Parathyroid adenoma (tissue), 2 donors: Measurements from ENCODE around the gene CACNA1C.
A peak's percentile ranks its signal among the peaks of the same experiment; 100 is the strongest.

Experiments used
- H2AFZ ChIP-seq: fragments of 300-600 bp; sonication (generic); one replicate; pipeline ENCODE4 v1.7.0; 2017; ENCODE audit warnings: antibody characterized with exemption, mild to moderate bottlenecking
- H3K27ac ChIP-seq: fragments of 300-600 bp; sonication (generic); one replicate; pipeline ENCODE4 v1.7.0; 2017
- H3K27me3 ChIP-seq: fragments of 300-600 bp; sonication (generic); one replicate; pipeline ENCODE4 v1.7.0; 2017; ENCODE audit warnings: low read length; ENCODE audit not compliant: control insufficient read depth, insufficient read depth
- H3K36me3 ChIP-seq: fragments of 300-600 bp; sonication (generic); one replicate; pipeline ENCODE4 v1.7.0; 2017; ENCODE audit warnings: low read length; ENCODE audit not compliant: control insufficient read depth, insufficient read depth
- H3K4me1 ChIP-seq: fragments of 300-600 bp; sonication (generic); one replicate; pipeline ENCODE4 v1.7.0; 2017; ENCODE audit warnings: control low read depth
- H3K4me2 ChIP-seq: fragments of 300-600 bp; sonication (generic); one replicate; pipeline ENCODE4 v1.7.0; 2017; ENCODE audit warnings: low read length
- H3K4me3 ChIP-seq: fragments of 300-600 bp; sonication (generic); one replicate; pipeline ENCODE4 v1.7.0; 2017; ENCODE audit warnings: low read depth, low read length
- H3K79me2 ChIP-seq: fragments of 300-600 bp; sonication (generic); one replicate; pipeline ENCODE4 v1.7.0; 2017; ENCODE audit warnings: control low read depth
- H3K9ac ChIP-seq: fragments of 300-600 bp; sonication (generic); one replicate; pipeline ENCODE4 v1.7.0; 2017; ENCODE audit warnings: mild to moderate bottlenecking
- H3K9me3 ChIP-seq: fragments of 300-600 bp; sonication (generic); one replicate; pipeline ENCODE4 v1.7.0; 2017; ENCODE audit warnings: low read length; ENCODE audit not compliant: control insufficient read depth
- CTCF ChIP-seq: fragments of 300-600 bp; sonication (generic); IDR thresholded peaks from one replicate; pipeline ENCODE4 v1.7.0; 2017; ENCODE audit warnings: antibody characterized with exemption, mild to moderate bottlenecking
- donor health status: primary hyperparathyroidism.

CACNA1C gene

GRCh38 chr12:2195085-2195484, 142.3 kb downstream of the CACNA1C start:
- Histone ChIP-seq H3K4me2 (no peak overlapping the region), H2AFZ (no peak overlapping the region), H3K79me2 (no peaks in the 10 kb centered on the region), H3K27ac (peak overlapping the region; percentile 12), H3K9ac (no peak overlapping the region), H3K4me1 (no peaks in the 10 kb centered on the region), H3K9me3 (no peaks in the 10 kb centered on the region), H3K36me3 (no peaks in the 10 kb centered on the region), H3K27me3 (no peaks in the 10 kb centered on the region), H3K4me3 (no peak overlapping the region)
- TF ChIP-seq CTCF, result no peak

GRCh38 chr12:2198005-2198501, 145.3 kb downstream of the CACNA1C start:
- no peaks in the 10 kb centered on the region for H3K4me1 ChIP-seq
- no peak overlapping the region for H3K4me3 ChIP-seq
- no peak overlapping the region for H3K9ac ChIP-seq
- no peaks in the 10 kb centered on the region for H3K9me3 ChIP-seq
- H3K27me3 ChIP-seq, result no peaks in the 10 kb centered on the region
- H3K79me2 ChIP-seq, result no peaks in the 10 kb centered on the region
- no peak overlapping the region for H2AFZ ChIP-seq
- no peaks in the 10 kb centered on the region for H3K36me3 ChIP-seq
- no peak overlapping the region for H3K4me2 ChIP-seq
- H3K27ac ChIP-seq, result no peak overlapping the region
- TF ChIP-seq CTCF, result no peak

- TF ChIP-seq CTCF, result no peak
- H3K9ac ChIP-seq, result no peak overlapping the region
- no peak overlapping the region for H3K27ac ChIP-seq
- H3K36me3 ChIP-seq, result no peaks in the 10 kb centered on the region
- H3K4me3 ChIP-seq, result no peak overlapping the region
- no peaks in the 10 kb centered on the region for H3K79me2 ChIP-seq
- no peaks in the 10 kb centered on the region for H3K9me3 ChIP-seq
- H3K4me1 ChIP-seq, result no peaks in the 10 kb centered on the region
- no peaks in the 10 kb centered on the region for H3K27me3 ChIP-seq
- H2AFZ ChIP-seq, result no peak overlapping the region
- H3K4me2 ChIP-seq, result no peak overlapping the region
Measured at GRCh38 chr12:2198542-2198941, 145.8 kb downstream of the CACNA1C start.

- Histone ChIP-seq H3K36me3 (no peaks in the 10 kb centered on the region), H3K9me3 (no peaks in the 10 kb centered on the region), H3K4me1 (no peaks in the 10 kb centered on the region), H3K4me3 (no peak overlapping the region), H2AFZ (no peak overlapping the region), H3K4me2 (no peak overlapping the region), H3K27ac (no peak overlapping the region), H3K9ac (no peak overlapping the region), H3K79me2 (no peaks in the 10 kb centered on the region), H3K27me3 (no peaks in the 10 kb centered on the region)
- no peak for TF ChIP-seq CTCF
Measured at GRCh38 chr12:2205996-2206395, 153.2 kb downstream of the CACNA1C start.

- H3K4me1 ChIP-seq, result no peaks in the 10 kb centered on the region
- H2AFZ ChIP-seq, result no peak overlapping the region
- H3K9ac ChIP-seq, result no peak overlapping the region
- no peak overlapping the region for H3K4me3 ChIP-seq
- H3K4me2 ChIP-seq, result no peak overlapping the region
- H3K79me2 ChIP-seq, result no peaks in the 10 kb centered on the region
- H3K27ac ChIP-seq, result no peak overlapping the region
- no peaks in the 10 kb centered on the region for H3K36me3 ChIP-seq
- H3K9me3 ChIP-seq, result no peaks in the 10 kb centered on the region
- H3K27me3 ChIP-seq, result no peaks in the 10 kb centered on the region
- TF ChIP-seq CTCF, result no peak
Measured at GRCh38 chr12:2208837-2209635, 156.2 kb downstream of the CACNA1C start.
